NT2/D1 (cell line): ENCODE results near the gene CHP2.

ENCODE experiments used
- YY1 ChIP-seq: IDR thresholded peaks from 2 replicates; pipeline ENCODE4 v1.6.1; 2011; ENCODE audit not compliant: insufficient read length, insufficient read depth
- ZNF274 ChIP-seq: IDR thresholded peaks from 2 replicates; pipeline ENCODE4 v1.6.1; 2011; ENCODE audit warnings: mild to moderate bottlenecking, low read depth, low read length

DNA sequence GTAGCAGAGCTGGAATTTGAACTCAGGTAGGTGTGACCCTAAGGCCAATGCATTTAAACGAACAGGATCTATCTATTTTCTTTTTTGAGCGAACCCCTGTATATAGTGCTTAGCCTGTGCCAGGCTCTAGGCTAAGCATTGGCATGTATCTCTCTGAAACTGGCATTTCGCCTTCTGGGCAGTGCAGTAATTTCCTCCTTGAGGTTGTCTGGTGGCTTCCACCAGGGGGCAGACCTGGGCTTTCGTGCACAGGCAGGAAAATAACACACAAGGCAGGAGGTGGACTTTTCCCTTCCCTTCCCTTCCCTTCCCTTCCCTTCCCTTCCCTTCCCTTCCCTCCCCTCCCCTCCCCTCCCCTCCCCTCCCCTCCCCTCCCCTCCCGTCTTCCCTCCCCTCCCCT is 46.6 kb downstream of the CHP2 start:
- no peak for TF ChIP-seq ZNF274
- TF ChIP-seq YY1 = no peak
